ENCODE measurements around the gene PRM1.
"Not testable (repeated sequence)": the region's sequence is repeated elsewhere in the genome, so short reads cannot be mapped to it uniquely, and the experiment has no call there.

Gene PRM1

DNA sequence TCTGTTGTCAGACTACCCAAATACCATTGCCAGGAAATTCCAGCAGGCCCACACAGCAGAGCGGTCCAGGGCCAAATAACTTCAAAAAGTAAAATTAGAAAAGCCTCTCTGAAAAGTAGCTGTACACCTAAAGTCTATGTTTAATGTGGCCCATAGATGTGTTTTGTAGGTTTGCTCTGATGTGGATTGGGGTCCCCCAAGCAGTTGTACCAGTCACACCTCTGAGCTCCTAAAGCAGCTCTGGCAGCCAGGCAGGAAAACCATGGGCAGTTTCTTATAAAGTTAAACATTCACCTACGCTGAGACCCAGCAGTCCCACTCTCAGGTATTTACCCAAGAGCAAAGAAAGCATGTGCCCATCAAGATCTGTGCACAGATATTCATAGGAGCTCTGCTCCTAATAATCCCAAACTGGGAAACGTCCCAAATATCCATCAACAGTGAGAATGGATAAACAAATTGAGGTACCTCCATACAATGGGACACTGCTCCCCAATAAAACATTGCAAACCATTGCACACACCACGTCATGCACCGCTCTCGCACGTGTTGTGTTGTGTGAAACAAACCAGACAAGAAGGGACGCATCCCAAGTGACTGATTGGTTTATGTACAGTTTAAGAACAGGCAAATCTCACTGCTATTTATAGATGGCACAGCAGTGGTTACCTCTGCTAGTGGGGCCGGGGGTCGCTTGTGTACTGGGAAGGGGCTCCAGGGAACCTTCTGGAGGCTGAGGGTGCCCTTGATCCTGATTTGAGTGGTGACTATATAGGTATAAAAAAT lies 15.8 kb upstream of the PRM1 start:
- DNase-seq = no peak

DNA sequence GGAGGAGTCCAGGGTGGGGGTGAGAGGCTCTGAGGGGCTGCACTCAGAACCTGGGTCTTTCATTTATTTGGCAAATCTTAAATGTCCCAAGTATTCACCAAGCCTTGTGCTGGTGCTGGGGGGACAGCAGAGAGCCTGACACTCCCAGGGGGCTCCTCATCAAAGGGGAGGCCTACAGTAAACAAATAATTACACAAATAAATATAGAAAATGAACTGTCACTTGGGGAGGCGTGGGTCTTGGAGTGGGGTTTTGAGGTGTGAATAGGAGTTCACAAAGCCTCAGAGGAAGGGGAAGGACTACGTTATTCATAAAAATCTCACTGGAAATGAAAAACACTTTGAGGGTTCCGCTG lies 15.2 kb upstream of the PRM1 start:
- no peak for DNase-seq

DNA sequence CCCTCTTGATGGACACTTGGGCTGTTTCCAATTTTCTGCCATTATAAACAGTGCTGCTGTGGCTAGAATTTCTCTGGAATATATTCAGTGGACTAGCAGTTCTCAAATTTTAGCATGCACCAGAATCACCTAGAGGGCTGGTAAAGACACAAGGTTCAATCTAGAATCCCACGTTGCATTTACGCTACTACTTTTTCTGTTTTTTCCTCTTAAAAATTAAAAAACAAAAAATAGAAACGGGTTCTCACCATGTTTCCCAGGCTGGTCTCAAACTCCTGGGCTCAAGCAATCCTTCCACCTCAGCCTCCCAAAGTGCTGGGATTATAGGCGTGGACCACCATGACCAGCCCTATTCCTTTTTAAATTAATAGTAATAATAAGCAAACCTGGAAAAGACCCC lies 14.5 kb upstream of the PRM1 start:
- DNase-seq = no peak

DNA sequence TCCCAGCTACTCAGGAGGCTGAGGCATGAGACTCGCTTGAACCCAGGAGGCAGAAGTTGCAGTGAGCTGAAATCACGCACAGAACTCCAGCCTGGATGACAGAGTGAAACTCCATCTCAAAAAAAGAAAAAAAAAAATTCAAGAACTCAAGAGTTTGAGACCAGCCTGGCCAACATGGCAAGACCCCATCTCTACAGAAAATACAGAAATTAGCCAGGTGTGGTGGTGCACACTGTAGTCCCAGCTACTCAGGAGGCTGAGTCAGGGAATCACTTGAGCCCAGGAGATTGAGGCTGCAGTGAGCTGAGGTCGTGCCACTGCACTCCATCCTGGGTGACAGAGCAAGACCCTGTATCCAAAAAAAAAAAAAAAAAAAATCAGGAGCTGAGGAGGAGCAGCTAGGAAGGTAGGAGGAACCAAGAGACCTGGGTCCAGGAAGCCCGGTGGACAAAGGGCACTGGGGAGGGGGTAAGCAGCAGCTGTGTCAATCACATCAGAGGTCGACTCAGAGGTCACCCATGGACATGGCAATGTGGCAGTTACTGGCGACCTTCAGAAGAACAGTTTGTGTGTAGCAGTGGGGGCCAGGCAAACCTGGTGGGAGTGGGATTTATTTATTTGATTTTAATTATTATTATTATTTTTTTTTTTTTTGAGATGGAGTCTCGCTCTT lies 11.1 kb upstream of the PRM1 start:
- no peak for DNase-seq

DNA sequence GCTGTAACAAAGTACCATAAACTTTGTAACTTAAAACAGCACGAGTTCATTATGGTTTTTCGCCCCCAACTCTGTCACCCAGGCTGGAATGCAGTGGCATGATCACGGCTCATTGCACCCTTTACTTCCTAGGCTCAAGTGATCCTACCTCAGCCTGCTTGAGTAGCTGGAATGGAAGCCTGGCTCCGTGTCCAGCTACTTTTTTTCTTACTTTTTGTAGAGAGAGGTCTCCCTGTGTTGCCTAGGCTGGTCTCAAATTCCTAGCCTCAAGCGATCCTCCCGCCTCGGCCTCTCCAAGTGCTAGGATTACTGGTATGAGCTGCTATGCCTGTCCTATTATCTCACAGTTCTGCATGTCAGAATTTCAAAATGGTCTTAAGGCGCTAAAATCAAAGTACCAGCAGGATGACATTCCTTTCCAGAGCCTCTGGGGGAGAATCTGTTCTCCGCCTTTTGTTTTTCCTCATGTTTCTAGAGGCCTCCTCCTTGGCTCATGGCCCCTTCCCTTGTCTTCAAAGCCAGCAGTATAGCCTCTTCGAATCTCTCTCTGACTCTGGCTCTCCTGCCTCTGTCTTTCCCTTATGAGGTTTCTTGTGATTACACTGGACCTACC lies 10.1 kb upstream of the PRM1 start:
- DNase-seq = no peak

DNA sequence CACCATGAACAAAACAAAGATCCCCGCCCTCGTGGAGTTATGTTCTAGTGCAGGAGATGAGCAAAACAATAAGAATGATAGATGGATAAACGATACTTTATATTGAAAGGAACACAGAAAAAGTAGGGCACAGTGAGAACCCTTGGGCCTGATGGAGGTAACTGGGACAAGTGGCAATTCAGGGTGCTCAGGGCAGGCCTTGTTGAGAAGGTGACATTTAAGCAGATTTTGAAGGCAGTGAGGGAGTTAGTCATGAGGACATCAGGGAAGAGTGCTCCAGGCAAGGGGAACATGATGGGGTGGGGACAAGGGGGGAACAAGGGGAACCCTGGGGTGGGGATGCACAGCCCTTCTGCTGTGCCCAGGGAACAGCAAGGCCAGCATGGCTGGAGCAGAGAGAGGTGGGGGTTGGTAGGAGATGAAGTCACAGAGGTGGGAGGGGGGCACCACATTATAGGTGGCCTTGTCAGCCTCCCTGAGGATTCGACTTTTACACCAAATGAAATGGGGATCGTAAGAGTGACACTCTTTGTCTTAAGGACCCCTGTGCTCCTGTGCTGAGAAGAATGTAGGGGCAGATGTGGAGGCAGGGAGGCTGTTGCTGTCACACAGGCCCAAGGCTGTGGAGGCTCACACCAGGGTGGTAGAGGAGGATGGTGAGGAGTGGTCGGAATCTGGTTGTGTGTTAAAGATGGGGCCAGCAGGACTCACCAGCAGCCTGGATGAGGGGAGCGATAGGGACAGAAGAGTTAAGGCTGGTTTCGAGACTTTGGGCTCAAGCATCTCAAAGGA lies 9.2 kb upstream of the PRM1 start:
- DNase-seq = no peak

DNA sequence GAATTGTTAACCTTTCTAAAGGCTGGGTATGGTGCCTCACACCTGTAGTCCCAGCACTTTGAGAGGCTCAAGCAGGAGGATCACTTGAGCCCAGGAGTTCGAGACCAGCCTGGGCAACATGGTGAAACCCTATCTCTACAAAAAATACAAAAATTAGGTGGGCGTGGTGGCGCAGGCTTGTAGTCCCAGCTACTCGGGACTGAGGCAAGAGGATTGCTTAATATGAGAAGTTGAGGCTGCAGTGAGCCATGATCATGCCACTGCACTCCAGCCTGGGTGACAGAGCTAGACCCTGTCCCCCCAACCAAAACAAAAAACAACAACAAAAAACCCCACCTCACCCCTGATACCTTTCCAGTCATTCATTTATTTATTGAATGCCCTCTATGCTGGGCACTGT lies 8.6 kb upstream of the PRM1 start:
- not testable (repeated sequence) for DNase-seq

DNA sequence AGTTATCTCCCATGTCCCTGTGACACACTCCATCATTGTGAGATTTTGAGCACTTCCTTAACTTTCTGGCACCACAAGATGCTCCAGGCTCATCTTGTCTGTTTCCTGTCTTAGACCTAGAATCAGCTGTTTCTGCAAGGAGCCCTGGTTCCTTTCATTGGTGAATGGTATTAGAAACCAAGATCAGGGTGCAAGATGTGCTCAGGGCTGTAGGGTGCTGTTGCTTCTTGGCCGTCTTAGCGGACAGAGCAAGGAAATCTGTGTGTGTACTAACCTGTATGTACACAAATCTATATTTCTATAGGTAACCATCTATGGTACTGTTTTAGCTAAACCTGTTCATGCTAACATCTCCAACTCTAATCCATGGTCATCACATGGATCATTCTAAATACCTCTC lies 8.1 kb upstream of the PRM1 start:
- DNase-seq = no peak

DNA sequence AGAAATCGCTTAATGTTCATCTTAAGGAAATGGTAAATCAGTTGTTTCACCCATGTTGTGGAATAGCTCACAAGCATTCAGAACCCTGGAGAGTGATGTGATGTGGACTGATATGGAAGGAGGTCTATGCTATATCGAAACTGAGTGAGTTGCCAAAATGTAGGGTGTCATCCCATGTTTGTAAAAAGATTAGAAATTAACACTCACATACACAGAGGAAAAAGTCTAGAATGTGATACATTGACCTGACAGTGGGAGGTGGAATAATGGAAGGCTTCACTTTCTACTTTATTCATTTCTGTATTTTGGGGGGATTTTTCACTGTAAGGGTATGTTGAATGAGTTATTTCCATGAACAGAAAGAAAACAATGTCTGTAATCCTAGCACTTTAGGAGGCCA lies 4.7 kb upstream of the PRM1 start:
- no peak for DNase-seq

DNA sequence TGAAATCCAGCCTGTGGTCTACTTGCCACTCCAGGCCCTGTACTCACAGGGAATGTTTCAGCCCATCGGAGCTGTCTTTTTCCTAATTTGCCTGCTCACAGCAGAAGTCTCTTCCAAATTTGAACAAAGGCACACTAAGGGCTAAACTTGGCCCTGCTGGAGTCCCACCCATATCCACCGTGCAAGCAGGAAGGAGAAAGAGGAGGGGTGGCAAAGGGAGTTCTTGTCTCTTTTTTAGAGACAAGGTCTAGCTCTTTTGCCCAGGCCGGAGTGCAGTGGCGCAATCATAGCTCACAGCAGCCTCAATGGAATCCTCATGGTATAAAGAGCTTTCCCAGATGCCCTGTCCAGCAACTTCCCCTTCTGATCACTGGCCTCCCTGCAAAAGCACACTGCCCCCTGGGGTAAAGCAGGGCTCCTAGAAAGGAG lies 2.7 kb upstream of the PRM1 start:
- DNase-seq = no peak

DNA sequence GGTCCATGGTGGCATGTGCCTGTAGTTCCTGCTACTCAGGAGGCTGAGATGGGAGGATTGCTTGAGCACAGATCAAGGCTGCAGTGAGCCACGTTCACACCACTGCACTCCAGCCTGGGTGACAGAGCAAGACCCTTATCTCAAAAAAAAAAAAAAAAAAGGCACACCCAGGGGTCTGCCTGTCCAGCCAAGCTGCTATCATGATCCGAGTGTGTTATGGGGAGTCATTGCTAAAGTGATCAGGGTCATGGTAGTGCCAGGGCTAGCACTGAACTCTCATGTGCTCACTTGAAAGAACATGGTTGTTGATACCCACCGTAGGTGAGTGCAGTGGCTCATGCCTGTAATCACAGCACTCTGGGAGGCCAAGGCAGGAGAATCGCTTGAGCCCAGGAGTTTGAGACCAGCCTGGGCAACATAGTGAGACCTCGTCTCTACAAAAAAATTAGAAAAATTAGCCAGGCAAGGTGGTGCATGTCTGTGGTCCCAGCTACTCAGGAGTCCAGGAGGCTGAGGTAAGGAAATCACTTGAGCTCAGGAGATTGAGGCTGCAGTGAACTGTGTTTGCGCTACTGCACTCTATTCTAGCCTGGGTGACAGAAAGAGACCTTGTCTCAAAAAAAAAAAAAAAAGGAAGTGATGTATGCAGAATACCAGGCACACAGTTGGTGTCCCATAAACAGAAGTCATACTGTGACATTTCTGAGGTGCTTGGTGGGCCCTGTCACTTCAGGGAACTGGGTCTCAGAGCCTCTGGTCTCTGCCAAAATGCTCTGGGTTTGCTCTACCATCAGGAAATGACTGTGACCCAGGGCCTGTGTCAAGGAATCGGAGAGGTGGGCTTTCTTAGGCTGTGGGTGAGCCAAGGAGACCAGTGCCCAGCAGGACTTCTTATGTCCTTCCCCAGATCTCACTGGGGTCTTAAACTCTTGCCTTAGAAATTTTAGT lies 2.2 kb downstream of the PRM1 start:
- DNase-seq = no peak

DNA sequence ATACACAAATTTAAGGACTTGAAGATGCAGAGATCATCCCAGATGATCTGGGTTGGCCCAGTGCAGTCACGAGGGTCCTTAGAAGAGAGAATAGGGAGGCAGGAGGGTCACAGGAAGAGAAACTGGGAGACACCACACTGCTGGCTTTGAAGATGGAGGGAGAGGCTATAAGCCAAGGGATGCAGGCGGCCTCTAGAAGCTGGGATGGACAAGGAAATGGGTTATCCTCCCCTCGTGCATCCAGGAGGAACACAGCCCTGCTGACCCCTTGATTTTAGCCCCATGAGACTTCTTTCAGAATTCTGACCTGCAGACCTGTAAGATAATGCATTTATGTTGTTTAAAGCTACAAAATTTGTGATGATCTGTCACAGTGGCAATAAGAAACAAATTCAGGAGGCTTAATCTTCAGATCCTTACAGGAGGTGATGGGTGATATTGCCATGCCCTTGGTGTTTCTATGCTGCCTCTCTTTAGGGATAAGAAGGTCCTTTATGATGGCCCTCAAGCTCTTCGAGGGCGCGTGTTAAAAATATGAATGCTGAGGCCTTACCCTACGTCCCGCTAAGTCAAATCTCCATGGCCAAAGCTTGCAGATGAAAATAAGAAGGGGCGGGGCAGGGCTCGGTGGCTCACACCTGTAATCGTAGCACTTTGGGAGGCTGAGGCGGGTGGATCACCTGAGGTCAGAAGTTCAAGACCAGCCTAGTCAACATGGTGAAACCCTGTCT lies 3.4 kb downstream of the PRM1 start:
- DNase-seq = no peak

DNA sequence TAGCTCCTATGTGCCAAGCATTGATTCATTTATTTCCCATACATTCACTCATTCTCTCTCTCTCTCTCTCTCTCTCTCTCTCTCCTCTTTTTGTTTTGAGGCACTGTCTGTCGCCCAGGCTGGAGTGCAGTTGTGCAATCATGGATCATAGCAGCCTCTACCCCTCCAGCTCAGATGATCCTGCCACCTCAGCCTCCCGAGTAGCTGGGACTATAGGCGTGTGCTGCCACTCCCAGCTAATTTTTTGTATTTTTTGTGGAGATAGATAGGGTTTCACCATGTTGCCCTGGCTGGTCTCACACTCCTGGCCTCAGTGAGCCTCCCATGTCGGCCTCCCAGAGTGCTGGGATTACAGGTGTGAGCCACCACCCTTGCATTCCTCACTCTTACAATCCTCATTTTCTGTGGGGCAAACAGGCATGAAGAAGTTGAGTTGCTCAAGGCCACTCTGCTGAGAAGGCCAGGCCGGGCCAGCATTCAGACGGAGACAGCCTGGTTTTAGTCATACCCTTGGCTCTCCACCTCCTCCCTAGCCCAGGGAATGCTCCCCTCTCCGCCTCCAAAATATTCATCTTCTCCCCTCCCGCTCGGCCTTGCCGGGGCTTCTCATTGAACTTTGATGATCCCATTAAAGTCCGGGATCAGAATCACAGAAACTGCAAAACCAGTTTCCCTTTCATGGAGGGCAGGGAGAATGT lies 4.1 kb downstream of the PRM1 start:
- no peak for DNase-seq

DNA sequence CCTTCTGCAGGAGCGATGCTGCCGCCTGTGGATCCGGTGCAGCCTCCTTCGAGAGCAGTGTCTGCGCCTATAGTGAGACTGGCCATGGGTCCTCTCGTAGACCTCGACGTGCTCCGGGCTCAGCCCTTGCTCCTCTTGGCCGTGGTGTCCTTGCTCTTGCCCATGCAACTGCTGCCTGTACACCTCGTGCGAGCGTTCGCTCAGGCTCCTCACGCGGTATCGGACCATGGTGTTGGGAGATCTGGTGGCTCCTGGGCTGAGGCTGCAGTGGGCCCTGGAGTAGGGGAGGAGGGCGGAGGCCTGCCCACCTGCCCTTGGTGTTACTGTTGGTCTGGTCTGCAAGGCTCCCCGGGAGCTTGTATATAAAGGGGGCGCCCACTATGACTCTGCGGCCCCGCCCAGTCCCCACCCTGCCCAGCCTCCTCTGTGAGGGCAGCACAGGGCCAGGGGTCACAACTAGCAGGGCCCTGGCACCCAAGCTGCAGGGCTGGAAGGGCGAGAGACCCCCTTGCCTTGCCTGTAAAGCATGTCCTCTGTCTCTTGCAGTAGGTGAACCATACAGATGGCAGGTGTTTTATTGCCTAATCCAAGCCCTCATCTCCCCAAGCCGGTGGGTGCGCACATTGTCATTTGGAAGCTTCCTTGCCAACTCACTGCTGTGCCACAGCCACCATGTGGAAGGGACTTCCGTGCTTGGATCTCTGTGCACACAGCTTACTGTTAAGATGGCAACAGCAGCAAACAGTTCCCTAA lies 4.8 kb downstream of the PRM1 start, which contains the start of gene PRM2:
Gene PRM2 (minus strand): TSS at position 338 of the 753 bp plus-strand sequence. CDS start 110 bp downstream, at position 228.
- DNase-seq = no peak

DNA sequence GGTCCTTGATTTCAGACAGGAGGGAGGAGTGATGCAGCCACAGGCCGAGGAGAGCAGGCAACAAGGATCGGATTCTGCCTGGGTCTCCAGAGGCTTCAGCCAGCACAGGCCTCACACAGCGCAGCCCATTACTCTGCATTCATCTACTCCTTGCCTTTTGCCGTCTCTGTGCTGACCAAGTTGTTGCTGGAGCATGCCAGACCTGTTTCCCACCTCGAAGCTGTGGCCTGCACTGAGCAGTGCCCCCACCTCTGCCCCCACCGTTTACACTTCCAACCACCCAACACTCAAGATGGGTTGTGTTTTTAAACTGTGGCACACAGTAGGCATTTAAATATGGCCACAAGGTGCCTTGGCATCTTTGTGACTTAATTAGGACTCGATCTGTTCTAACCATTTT lies 6.2 kb downstream of the PRM1 start:
- no peak for DNase-seq

DNA sequence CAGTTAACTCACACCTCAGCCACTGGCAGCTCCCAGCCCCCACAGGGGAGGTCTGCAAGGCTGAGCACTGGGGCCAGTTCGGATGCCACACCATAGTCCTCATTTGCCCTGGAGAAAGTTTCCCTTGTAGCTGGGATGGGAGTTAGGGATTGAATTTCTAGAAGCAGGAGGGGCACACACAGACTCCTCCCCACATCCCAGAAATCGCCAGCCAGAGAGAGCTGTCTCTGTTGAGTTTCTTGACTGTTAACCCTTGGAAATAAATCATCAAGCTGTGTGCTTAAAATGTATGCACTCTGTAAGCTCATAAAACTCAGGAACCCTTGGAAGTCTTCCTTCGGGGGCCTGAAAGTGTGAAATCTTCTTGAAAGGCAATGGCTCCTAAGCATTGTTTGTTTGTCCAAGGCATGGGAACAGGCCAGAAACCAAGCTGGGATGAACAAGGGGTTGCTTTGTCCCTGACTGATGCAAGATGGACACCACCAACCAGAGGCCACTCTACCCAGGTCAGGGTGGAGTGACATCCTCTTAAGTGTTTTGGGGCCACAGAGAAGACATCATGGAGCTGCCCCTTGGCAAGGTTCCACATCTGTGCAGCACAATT lies 7.3 kb downstream of the PRM1 start:
- DNase-seq = no peak

DNA sequence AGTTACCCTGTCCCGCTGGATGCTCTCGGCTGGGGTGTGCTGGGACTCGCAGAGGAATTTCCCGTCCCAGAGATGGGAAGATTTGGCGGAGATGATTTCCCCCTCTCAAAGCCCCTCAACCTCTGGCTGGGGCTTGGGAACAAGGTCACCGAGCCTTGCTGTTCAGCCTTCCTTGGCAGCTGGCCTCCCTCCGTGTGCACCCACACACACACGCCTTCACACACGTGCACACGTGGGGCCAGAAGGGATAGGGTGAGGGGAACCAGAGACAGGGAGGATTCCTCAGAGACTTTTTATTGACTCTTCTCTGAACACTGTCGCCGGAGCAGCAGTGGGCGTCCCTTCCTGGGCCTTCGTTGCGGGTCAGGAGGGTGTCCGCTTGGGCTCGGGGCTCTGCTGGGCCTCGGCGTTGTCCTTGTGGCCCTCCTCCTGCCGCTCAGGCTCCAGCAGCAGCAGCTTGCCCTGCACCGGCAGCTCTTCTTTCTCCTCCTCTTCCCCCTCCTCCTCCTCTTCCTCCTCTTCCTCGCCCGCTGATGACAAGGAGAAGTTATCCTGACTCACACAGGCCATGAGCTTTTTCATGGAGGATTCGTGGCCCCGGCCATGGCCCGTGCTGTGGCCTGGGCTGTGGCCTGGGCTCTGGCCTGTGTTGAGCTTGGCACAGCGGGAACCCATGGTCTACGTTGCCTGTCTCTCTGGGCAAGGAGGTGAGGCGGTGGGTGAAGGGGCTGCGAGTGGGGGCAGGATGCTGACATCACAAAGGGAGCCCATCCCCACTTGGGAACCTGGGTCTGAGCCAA lies 8.0 kb downstream of the PRM1 start, which contains the start of gene PRM3:
Gene PRM3 (minus strand): TSS at position 709 of the 800 bp plus-strand sequence. CDS start 34 bp downstream, at position 675.
- no peak for DNase-seq

DNA sequence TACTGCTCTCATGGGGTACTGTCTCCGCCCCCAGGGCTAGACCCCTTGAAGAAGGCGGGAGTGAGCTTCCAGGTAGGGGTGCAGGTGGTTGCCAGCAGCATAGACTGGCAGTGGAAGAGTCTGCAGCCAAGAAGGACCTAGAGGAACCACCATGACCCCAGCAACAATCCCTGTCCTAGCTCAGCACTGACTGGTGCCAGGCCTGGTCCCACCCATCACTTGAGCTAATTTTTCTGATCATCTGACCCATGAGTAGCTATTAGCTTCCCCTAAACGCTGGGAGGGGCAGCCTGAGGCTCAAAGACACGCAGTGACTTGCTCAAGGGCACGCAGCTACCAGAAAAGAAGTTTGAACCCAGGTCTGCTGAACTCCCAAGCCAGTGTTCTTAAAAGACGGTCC lies 8.6 kb downstream of the PRM1 start:
- no peak for DNase-seq

DNA sequence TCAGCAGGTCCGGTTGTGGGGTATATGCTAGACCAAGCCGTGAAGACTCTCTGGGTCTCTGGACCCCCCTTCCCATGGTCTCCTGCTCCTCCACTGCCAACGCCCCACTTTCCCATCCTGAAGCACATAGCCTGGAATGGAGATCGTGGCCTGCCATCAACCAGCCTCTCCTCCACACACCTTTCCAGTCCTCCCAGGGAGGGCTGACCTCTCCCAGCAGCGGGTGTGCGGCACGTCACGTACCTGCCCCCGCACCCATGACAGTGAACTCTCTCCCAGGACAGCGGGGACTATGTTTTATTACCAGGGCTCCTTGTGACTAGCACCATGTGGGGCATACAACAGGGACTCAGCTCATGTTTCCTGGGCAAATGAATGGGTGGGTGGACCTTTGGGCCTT lies 9.5 kb downstream of the PRM1 start:
- DNase-seq = no peak
